Myometrial cell (primary cell): ENCODE measurements around the gene HOXA2. TPM values are rescaled to one million over a fixed set of nuclear protein-coding genes. Genes with fewer than 3 reads are reported as not detected.

ENCODE experiments used
- total RNA-seq: library from RNA; depleted of rRNA; stranded (reverse); fragments of >200 nt; gene quantifications from 2 replicates; pipeline ENCODE4 v1.2.3, GENCODE V29; 2015

Gene HOXA2
- total RNA-seq: 0.53 TPM in 1 of 2 replicates, not detected in the other

GRCh38 chr7:27102581-27103442 is at the start of gene HOXA2:
TSS of gene HOXA2 (minus strand) at chr7:27102683. CDS start at chr7:27102500, 183 bp downstream.

GRCh38 chr7:27147199-27148030 is 44.9 kb upstream of the HOXA2 start, which contains the start of gene HOXA6:
TSS of gene HOXA6 (minus strand) at chr7:27147774. CDS start at chr7:27147749, 25 bp downstream.

GRCh38 chr7:27143023-27143949 is 40.8 kb upstream of the HOXA2 start, which contains the start of gene HOXA5:
TSS of gene HOXA5 (minus strand) at chr7:27143681. CDS start at chr7:27143607, 74 bp downstream.

GRCh38 chr7:27130540-27131389 is 28.3 kb upstream of the HOXA2 start, which contains the start of gene HOXA4:
TSS of gene HOXA4 (minus strand) at chr7:27130757. CDS start at chr7:27130733, 24 bp downstream.

GRCh38 chr7:27095897-27096767 is 6.4 kb downstream of the HOXA2 start, which contains the start of gene HOXA1:
TSS of gene HOXA1 (minus strand) at chr7:27096000. CDS start at chr7:27095912, 88 bp downstream.

Other genes starting within 250 kb of the HOXA2 start
- 19.6 and 24.3 TPM in 2 replicates for gene SKAP2, start 238.1 kb downstream of the HOXA2 start, total RNA-seq
- gene HOXA1, start 6.7 kb downstream of the HOXA2 start, total RNA-seq: 1.7 and 2.1 TPM in 2 replicates
- gene HOXA4, start 28.1 kb upstream of the HOXA2 start, total RNA-seq: 0.89 TPM in 1 of 2 replicates, not detected in the other
- 1.7 and 6.2 TPM in 2 replicates for gene HOXA5, start 41.0 kb upstream of the HOXA2 start, total RNA-seq
- 3.2 TPM in 1 of 2 replicates, not detected in the other for gene HOXA6, start 45.1 kb upstream of the HOXA2 start, total RNA-seq
- gene HOXA3, start 49.9 kb upstream of the HOXA2 start, total RNA-seq: 0.18 TPM in 1 of 2 replicates, not detected in the other
- 2.6 and 4.8 TPM in 2 replicates for gene HOXA7, start 54.0 kb upstream of the HOXA2 start, total RNA-seq
- gene HOXA9, start 62.9 kb upstream of the HOXA2 start, total RNA-seq: 17.9 and 23.2 TPM in 2 replicates
- 22.7 and 24.8 TPM in 2 replicates for gene HOXA10, start 71.6 kb upstream of the HOXA2 start, total RNA-seq
- gene HOXA11, start 82.5 kb upstream of the HOXA2 start, total RNA-seq: 28.4 and 32.6 TPM in 2 replicates
- 11.0 and 18.8 TPM in 2 replicates for gene HOXA13, start 97.4 kb upstream of the HOXA2 start, total RNA-seq
- 0.86 TPM in 1 of 2 replicates, not detected in the other for gene EVX1, start 140.1 kb upstream of the HOXA2 start, total RNA-seq